GM13976 (cell line): Measurements from ENCODE around the gene HEATR5A.
"Not testable (repeated sequence)": the region's sequence is repeated elsewhere in the genome, so short reads cannot be mapped to it uniquely, and the experiment has no call there.

Experiments
- DNase-seq: peaks from one replicate; pipeline ENCODE4 v3.0.0; 2012; ENCODE audit warnings: low spot score
- in situ Hi-C: fragments of 300-500 bp; cut with MboI; formaldehyde crosslinking; loops from one replicate; pipeline ENCODE4 v1.12.0; 2022; ENCODE audit warnings: low sequenced_read_pairs, mixed read lengths, inconsistent platforms; ENCODE audit not compliant: unreplicated experiment
- TF ChIP-seq, protein P1 (sequence below): IDR thresholded peaks from 2 replicates; pipeline ENCODE4 v1.5.1; 2012; ENCODE audit warnings: borderline replicate concordance, mild to moderate bottlenecking; ENCODE audit not compliant: insufficient read depth; ENCODE audit errors: extremely low read depth, missing control alignments, control extremely low read depth

Gene HEATR5A

DNA sequence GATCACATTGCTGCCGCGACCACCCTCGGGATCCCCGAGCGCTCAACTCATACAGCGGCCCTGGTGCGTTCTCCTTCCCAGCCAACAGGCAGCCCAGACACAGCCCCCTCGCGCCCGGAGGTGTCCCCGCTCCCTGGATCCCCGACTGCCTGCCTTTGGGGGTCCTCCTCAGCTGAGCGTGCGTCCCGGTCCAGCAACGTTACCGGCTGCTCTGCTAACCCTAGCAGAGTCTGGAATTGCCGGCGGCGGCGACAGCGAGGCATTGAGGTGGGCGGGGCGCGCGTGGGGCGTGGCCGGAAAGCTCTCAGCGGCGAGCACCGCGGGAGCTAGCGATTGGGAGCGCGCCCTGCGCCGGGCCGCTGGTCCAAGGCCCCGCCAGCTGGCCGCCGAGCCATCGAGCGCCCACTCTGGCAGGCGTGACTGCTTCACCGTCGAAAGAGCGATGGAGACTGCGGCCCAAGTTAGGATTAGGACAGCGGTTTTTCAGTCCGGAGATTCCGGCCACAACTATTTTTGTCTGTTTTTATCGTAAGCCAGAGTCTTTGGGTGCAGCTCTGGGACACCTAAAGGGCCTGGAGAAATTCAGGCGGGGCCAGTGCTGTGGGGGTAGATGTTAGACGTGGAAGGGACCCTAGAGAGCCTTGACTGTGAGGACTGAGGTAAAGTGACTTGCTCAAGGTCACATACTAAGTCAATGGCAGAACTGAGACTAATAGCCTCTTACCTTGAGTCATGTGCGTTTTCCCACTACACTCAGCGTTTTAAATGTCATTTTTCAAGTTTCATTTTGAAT is at the start of gene HEATR5A:
Gene HEATR5A (minus strand): TSS at position 232 of the 793 bp plus-strand sequence. CDS start 17,575 bp downstream, outside the sequence.
- DNase-seq = peak; percentile 96
- TF ChIP-seq, protein P1, sequence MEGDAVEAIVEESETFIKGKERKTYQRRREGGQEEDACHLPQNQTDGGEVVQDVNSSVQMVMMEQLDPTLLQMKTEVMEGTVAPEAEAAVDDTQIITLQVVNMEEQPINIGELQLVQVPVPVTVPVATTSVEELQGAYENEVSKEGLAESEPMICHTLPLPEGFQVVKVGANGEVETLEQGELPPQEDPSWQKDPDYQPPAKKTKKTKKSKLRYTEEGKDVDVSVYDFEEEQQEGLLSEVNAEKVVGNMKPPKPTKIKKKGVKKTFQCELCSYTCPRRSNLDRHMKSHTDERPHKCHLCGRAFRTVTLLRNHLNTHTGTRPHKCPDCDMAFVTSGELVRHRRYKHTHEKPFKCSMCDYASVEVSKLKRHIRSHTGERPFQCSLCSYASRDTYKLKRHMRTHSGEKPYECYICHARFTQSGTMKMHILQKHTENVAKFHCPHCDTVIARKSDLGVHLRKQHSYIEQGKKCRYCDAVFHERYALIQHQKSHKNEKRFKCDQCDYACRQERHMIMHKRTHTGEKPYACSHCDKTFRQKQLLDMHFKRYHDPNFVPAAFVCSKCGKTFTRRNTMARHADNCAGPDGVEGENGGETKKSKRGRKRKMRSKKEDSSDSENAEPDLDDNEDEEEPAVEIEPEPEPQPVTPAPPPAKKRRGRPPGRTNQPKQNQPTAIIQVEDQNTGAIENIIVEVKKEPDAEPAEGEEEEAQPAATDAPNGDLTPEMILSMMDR = peak; percentile 32
- in situ Hi-C loops = no loop called here

DNA sequence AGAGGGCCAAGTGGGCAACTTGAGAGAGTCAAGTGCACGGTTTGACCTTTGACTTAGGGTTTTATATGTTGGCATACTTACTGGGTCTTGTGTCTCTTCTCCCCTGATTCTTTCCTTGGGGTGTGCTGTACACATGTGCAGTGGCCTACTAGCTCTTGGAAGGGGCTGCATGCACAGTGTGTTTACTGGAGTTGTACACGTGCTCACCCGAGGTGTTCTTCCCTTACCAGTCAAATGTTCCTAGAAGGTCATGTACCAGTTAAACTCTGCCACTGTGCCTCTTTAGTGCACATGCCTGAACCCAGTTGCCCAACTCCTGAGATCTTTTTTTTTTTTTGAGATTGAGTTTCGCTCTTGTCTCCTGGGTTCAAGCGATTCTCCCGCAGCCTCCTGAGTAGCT is 46.2 kb upstream of the HEATR5A start:
- TF ChIP-seq, protein P1 = no peak
- in situ Hi-C loops = no loop called here
- no peak for DNase-seq

DNA sequence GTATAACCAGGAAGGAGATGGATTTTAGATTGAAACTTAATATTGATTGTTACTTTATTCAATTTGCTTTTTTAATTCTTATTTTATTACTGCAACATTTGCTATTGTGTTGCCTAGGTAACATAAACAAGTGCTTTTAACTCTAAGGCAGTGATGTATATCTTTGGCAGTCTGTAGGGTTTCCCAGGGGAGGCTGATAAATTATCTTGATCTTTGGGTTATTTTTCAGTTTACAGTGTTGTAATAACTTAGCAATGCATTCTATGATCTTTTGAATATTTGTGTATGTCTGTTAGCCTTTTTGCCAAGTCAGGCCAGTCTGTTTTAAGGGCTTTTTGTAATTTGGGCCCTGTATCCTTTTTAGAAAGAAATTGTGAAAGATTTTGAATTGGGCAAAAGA is 44.8 kb upstream of the HEATR5A start:
- DNase-seq = no peak
- in situ Hi-C loops = no loop called here
- TF ChIP-seq, protein P1 = no peak

DNA sequence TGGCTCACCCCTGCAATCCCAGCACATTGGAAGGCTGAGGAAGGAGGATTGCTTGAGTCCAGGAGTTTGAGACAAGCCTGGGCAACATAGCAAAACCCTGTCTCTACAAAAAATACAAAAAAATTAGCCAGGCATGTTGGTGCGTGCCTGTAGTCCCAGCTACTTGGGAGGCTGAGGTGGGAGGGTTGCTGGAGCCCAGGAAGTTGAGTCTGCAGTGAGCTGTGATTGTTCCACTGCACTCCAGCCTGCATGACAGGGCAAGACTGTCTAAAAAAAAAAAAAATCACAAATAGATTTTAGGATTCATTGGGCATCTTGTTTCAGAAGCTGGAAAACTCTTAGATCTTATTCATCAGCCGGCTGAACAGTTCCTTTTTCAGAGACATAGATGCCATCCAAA is 42.1 kb upstream of the HEATR5A start:
- in situ Hi-C loops, DNase-seq: not testable (repeated sequence)

DNA sequence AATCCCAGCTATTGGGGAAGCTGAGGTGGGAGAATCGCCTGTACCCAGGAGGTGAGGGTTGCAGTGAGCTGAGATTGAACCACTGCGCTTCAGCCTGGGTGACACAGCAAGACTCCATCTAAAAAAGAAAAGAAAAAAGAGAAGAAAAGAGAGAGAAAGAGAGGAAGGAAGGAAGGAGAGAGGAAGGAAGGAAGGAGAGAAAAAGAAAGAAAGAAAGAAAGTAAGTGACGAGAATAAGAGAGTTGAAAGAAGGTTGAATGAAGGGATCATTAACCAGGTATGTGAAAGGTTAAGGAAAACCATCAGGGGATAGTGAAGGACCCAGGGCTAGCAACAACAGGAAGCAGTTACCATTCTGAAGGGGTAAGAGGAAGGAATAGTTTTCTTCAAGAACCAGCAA is 41.2 kb upstream of the HEATR5A start:
- TF ChIP-seq, protein P1 = no peak
- in situ Hi-C loops = no loop called here
- DNase-seq = no peak

DNA sequence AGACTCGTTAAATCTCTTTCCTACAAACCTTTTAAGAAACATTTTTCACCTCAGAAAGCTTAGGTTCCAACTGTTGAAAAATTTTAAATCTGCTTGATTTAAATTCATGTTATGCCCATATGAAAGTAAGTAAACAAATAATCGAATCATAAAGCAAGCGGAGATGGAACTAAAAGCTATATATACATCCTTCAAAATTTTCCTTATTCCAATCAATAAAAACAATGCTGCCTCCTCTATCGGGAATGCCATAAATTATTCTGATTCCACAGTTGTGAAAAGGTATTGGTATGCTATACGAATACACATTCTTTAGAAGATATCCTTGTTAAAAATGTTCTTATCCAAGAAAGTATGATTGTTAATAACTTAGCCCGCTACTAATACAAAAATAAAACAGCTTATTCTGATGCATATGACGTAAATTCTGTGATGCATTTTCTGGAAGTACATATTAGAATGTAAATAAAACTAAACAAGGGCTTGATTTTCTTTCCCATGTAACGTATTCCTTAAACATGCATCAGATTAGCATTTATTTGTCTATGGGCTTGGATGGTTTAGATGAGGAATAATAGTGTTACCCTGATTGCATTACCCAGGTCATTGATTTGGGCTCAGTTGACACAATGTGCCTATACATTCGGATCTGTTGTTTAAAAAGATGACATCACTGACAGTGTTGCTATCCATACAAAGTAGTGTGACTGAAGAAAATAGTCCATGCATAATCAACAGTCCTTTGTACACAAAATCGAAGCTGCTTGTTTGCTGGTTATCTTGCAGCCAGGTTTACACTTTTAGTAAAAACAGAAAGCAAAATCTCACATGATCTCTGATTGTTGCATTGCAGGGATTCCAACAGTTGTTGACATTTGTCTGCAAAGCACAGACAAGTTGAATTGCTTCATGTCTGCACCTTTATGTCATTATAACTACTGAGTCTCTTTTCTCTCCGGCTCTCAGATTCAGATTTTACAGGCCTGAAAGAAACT is 37.6 kb upstream of the HEATR5A start:
- in situ Hi-C loops = no loop called here
- TF ChIP-seq, protein P1 = no peak
- no peak for DNase-seq
